CD14-positive monocyte (primary cell): Measurements from ENCODE around the gene SRGAP1. TPM values are rescaled to one million over a fixed set of nuclear protein-coding genes. Genes with fewer than 3 reads are reported as not detected.

ENCODE experiments used
- DNase-seq, 3 donors: peaks; one replicate each; pipeline ENCODE4 v3.0.0-alpha.2; 2011 to 2022
- H2AFZ ChIP-seq: 2 replicates; pipeline ENCODE4 v1.6.0; 2012; ENCODE audit warnings: mild to moderate bottlenecking, low read depth, low read length, inconsistent platforms; ENCODE audit not compliant: insufficient read depth, poor library complexity, severe bottlenecking
- H3K27ac ChIP-seq, 2 donors: 1 replicate in 1 of 2; 2 replicates in 1 of 2; pipeline ENCODE4 v1.5.1; 2012 to 2013; ENCODE audit warnings: low read length in 2 of 2, control low read depth in 1 of 2, inconsistent platforms in 1 of 2, low read depth in 1 of 2, mild to moderate bottlenecking in 1 of 2
- H3K27me3 ChIP-seq, 2 donors: one replicate each; pipeline versions ENCODE4 v1.6.0 to v1.6.1; 2011 to 2013; ENCODE audit warnings: low read length in 2 of 2; ENCODE audit not compliant: control insufficient read depth in 2 of 2, insufficient read depth in 2 of 2
- H3K36me3 ChIP-seq, 2 donors: replicated peaks in 1 of 2; 1 replicate in 1 of 2; 2 replicates in 1 of 2; pipeline versions ENCODE4 v1.5.1 to v1.6.1; 2012 to 2013; ENCODE audit warnings: low read length in 2 of 2, control low read depth in 1 of 2, inconsistent platforms in 1 of 2, mild to moderate bottlenecking in 1 of 2; ENCODE audit not compliant: insufficient read depth in 2 of 2, control insufficient read depth in 1 of 2
- H3K4me1 ChIP-seq, 2 donors: 1 replicate in 1 of 2; 2 replicates in 1 of 2; pipeline versions ENCODE4 v1.5.1 to v1.6.1; 2012 to 2013; ENCODE audit warnings: low read length in 2 of 2, control low read depth in 1 of 2, inconsistent platforms in 1 of 2, mild to moderate bottlenecking in 1 of 2, moderate library complexity in 1 of 2; ENCODE audit not compliant: insufficient read depth in 2 of 2, control insufficient read depth in 1 of 2
- H3K4me2 ChIP-seq: replicated peaks from 2 replicates; pipeline ENCODE3; 2012; ENCODE audit warnings: low read length, moderate library complexity, mild to moderate bottlenecking; ENCODE audit not compliant: poor library complexity, severe bottlenecking; ENCODE audit errors: extremely low read depth
- H3K4me3 ChIP-seq, 3 experiments: fragments of 200-600 bp in 1 of 3; sonication (generic) in 1 of 3; replicated peaks in 1 of 3; 1 replicate in 2 of 3; 2 replicates in 1 of 3; pipeline ENCODE4 v1.5.1; 2011 to 2013; ENCODE audit warnings: low read length in 3 of 3, mild to moderate bottlenecking in 3 of 3, control low read depth in 2 of 3, low read depth in 2 of 3, inconsistent platforms in 1 of 3, moderate library complexity in 1 of 3
- H3K79me2 ChIP-seq: 2 replicates; pipeline ENCODE4 v1.6.0; 2012; ENCODE audit warnings: mild to moderate bottlenecking, control low read depth, inconsistent platforms, low read length, moderate library complexity; ENCODE audit not compliant: insufficient read depth
- H3K9ac ChIP-seq: 2 replicates; pipeline ENCODE4 v1.6.0; 2017; ENCODE audit warnings: low read length, mild to moderate bottlenecking; ENCODE audit not compliant: insufficient read depth, poor library complexity, severe bottlenecking
- H3K9me3 ChIP-seq, 2 donors: replicated peaks in 1 of 2; 1 replicate in 1 of 2; 2 replicates in 1 of 2; pipeline versions ENCODE4 v1.5.1 to v1.6.1; 2012 to 2013; ENCODE audit warnings: low read length in 2 of 2, control low read depth in 1 of 2; ENCODE audit not compliant: control insufficient read depth in 1 of 2, insufficient read depth in 1 of 2
- H4K20me1 ChIP-seq: 2 replicates; pipeline ENCODE4 v1.6.0; 2012; ENCODE audit warnings: mild to moderate bottlenecking, low read length, control low read depth, moderate library complexity; ENCODE audit not compliant: insufficient read depth
- H3K27ac Mint-ChIP-seq, 7 donors: one replicate each; pipeline ENCODE4 v1.8.0; 2020; ENCODE audit warnings: mild to moderate bottlenecking in 7 of 7, mixed read lengths in 7 of 7, moderate library complexity in 6 of 7, inconsistent platforms in 2 of 7
- H3K27me3 Mint-ChIP-seq, 3 donors: one replicate each; pipeline ENCODE4 v1.8.0; 2021 to 2022; ENCODE audit warnings: low read depth in 3 of 3, mild to moderate bottlenecking in 3 of 3, mixed read lengths in 3 of 3, moderate library complexity in 3 of 3, inconsistent platforms in 1 of 3
- H3K36me3 Mint-ChIP-seq, 2 donors: one replicate each; pipeline ENCODE4 v1.8.0; 2020; ENCODE audit warnings: mixed read lengths in 2 of 2, inconsistent platforms in 1 of 2, mild to moderate bottlenecking in 1 of 2
- H3K4me1 Mint-ChIP-seq: one replicate; pipeline ENCODE4 v1.8.0; 2020; ENCODE audit warnings: mild to moderate bottlenecking, mixed read lengths
- H3K4me3 Mint-ChIP-seq, 2 donors: one replicate each; pipeline ENCODE4 v1.8.0; 2020; ENCODE audit warnings: mild to moderate bottlenecking in 2 of 2, mixed read lengths in 2 of 2, moderate library complexity in 1 of 2
- H3K9me3 Mint-ChIP-seq, 7 donors: one replicate each; pipeline ENCODE4 v1.8.0; 2020 to 2022; ENCODE audit warnings: mixed read lengths in 7 of 7, mild to moderate bottlenecking in 6 of 7, moderate library complexity in 6 of 7, inconsistent platforms in 2 of 7
- CTCF ChIP-seq: fragments of 200-600 bp; IDR thresholded peaks from one replicate; pipeline ENCODE4 v1.8.0; 2022; ENCODE audit warnings: antibody characterized with exemption, mild to moderate bottlenecking
- WGBS: methylation state at CpG from one replicate; pipeline ENCODE4 v1.1.5; 2013; ENCODE audit warnings: missing lambda C conversion rate; ENCODE audit not compliant: insufficient coverage; 5-methylcytosine and 5-hydroxymethylcytosine counted together
- intact Hi-C, 2 donors: fragments of 100-400 bp; cut with micrococcal nuclease; formaldehyde crosslinking; loops; one replicate each; pipeline versions ENCODE4 v1.15.0 to v1.15.1; 2023
- polyA plus RNA-seq, 3 donors: library from polyadenylated mRNA; depleted of rRNA in 1 of 3; unstranded in 2 of 3; stranded (reverse) in 1 of 3; fragments of 300-500 nt in 2 of 3; fragments of >200 nt in 1 of 3; fragmentation: Illumina TruSeq in 2 of 3; gene quantifications; 1 replicate in 2 of 3; 2 replicates in 1 of 3; pipeline ENCODE4 v1.2.3, GENCODE V29; 2012 to 2021

The SRGAP1 gene
- polyA plus RNA-seq, 3 donors, result 0.05 to 0.52 (median 0.07) TPM

GRCh38 chr12:64044191-64044590 lies 199.7 kb downstream of the SRGAP1 start:
- intact Hi-C loops, result no loop called here
- H3K36me3 Mint-ChIP-seq, result no peaks in the 10 kb centered on the region
- no peaks in the 10 kb centered on the region for H3K36me3 ChIP-seq
- WGBS, result no CpG with 5 or more reads among the region's 1 CpG
- H3K27ac Mint-ChIP-seq, result no peak overlapping the region
- H3K4me3 Mint-ChIP-seq, result no peak overlapping the region
- H3K4me2 ChIP-seq, result no peak overlapping the region
- H4K20me1 ChIP-seq, result no peaks in the 10 kb centered on the region
- no peaks in the 10 kb centered on the region for H3K4me1 Mint-ChIP-seq
- H3K9ac ChIP-seq, result no peak overlapping the region
- no peaks in the 10 kb centered on the region for H3K4me1 ChIP-seq
- peaks cover 0 to 2% (median 0%) of the 10 kb centered on the region in 3 donors for H3K27me3 Mint-ChIP-seq
- H3K9me3 ChIP-seq, result no peaks in the 10 kb centered on the region
- no peak overlapping the region for H3K27ac ChIP-seq
- H2AFZ ChIP-seq, result no peak overlapping the region
- no peaks in the 10 kb centered on the region for H3K9me3 Mint-ChIP-seq
- no peaks in the 10 kb centered on the region for H3K79me2 ChIP-seq
- no peak for DNase-seq
- TF ChIP-seq CTCF, result no peak
- no peak overlapping the region for H3K4me3 ChIP-seq
- H3K27me3 ChIP-seq, result no peaks in the 10 kb centered on the region

GRCh38 chr12:64051057-64051456 lies 206.6 kb downstream of the SRGAP1 start:
- no peak for DNase-seq
- Histone ChIP-seq H3K9me3 (no peaks in the 10 kb centered on the region), H3K4me1 (no peaks in the 10 kb centered on the region), H3K9ac (no peak overlapping the region), H3K36me3 (no peaks in the 10 kb centered on the region), H3K27me3 (no peaks in the 10 kb centered on the region), H4K20me1 (no peaks in the 10 kb centered on the region), H3K79me2 (no peaks in the 10 kb centered on the region), H3K4me3 (no peak overlapping the region), H3K27ac (no peak overlapping the region), H2AFZ (no peak overlapping the region), H3K4me2 (no peak overlapping the region)
- TF ChIP-seq CTCF, result no peak
- no peak overlapping the region for H3K27ac Mint-ChIP-seq
- H3K27me3 Mint-ChIP-seq, result no peaks in the 10 kb centered on the region
- intact Hi-C loops, result no loop called here
- peaks cover 0 to 4% (median 2%) of the 10 kb centered on the region in 7 donors for H3K9me3 Mint-ChIP-seq
- no peak overlapping the region for H3K4me3 Mint-ChIP-seq
- WGBS, result no CpG with 5 or more reads among the region's 2 CpGs
- H3K36me3 Mint-ChIP-seq, result no peaks in the 10 kb centered on the region
- H3K4me1 Mint-ChIP-seq, result no peaks in the 10 kb centered on the region
